CD4-positive, alpha-beta T cell treated with Interleukin-21 for 1 hour (primary cell): ENCODE results near the gene PLPP4.

ENCODE experiments used
- DNase-seq: peaks from one replicate; pipeline ENCODE4 v3.0.0-alpha.2; 2020

The PLPP4 gene

GRCh38 chr10:120582753-120583152, 125.7 kb downstream of the PLPP4 start:
- no peak for DNase-seq

GRCh38 chr10:120583424-120584108, 126.5 kb downstream of the PLPP4 start:
- DNase-seq, result no peak

- DNase-seq, result no peak
Observed at GRCh38 chr10:120584786-120585185, 127.8 kb downstream of the PLPP4 start.

- DNase-seq, result no peak
Observed at GRCh38 chr10:120586471-120586872, 129.4 kb downstream of the PLPP4 start.

- no peak for DNase-seq
Observed at GRCh38 chr10:120587061-120587460, 130.0 kb downstream of the PLPP4 start.

GRCh38 chr10:120588311-120588710, 131.3 kb downstream of the PLPP4 start:
- no peak for DNase-seq

- DNase-seq, result no peak
Observed at GRCh38 chr10:120593693-120594092, 136.7 kb downstream of the PLPP4 start.

- DNase-seq, result no peak
Observed at GRCh38 chr10:120597902-120598301, 140.9 kb downstream of the PLPP4 start.

GRCh38 chr10:120598386-120598785, 141.4 kb downstream of the PLPP4 start:
- DNase-seq, result no peak

GRCh38 chr10:120599200-120599724, 142.2 kb downstream of the PLPP4 start:
- no peak for DNase-seq

GRCh38 chr10:120600871-120601649, 144.0 kb downstream of the PLPP4 start:
- no peak for DNase-seq

- DNase-seq, result no peak
Observed at GRCh38 chr10:120601999-120602398, 145.0 kb downstream of the PLPP4 start.

- DNase-seq, result no peak
Observed at GRCh38 chr10:120605410-120605809, 148.4 kb downstream of the PLPP4 start.

- no peak for DNase-seq
Observed at GRCh38 chr10:120606051-120606764, 149.2 kb downstream of the PLPP4 start.

- no peak for DNase-seq
Observed at GRCh38 chr10:120607016-120607709, 150.1 kb downstream of the PLPP4 start.

- DNase-seq, result no peak
Observed at GRCh38 chr10:120607710-120608703, 151.0 kb downstream of the PLPP4 start.

- DNase-seq, result no peak
Observed at GRCh38 chr10:120609006-120609405, 152.0 kb downstream of the PLPP4 start.

- DNase-seq, result no peak
Observed at GRCh38 chr10:120610791-120611190, 153.8 kb downstream of the PLPP4 start.

- no peak for DNase-seq
Observed at GRCh38 chr10:120612756-120613155, 155.7 kb downstream of the PLPP4 start.

- DNase-seq, result no peak
Observed at GRCh38 chr10:120613180-120613579, 156.2 kb downstream of the PLPP4 start.

- no peak for DNase-seq
Observed at GRCh38 chr10:120614680-120615079, 157.7 kb downstream of the PLPP4 start.
